Tibial nerve (tissue), 4 donors: Measurements from ENCODE around the gene ZBTB34. TPM values are rescaled to one million over a fixed set of nuclear protein-coding genes. Genes with fewer than 3 reads are reported as not detected.

ENCODE experiments used
- DNase-seq, 2 donors: peaks; one replicate each; pipeline ENCODE4 v3.0.0-alpha.2; 2019; ENCODE audit warnings: low spot score in 2 of 2
- H3K27ac ChIP-seq, 4 donors: fragments of 200-600 bp; sonication (generic) in 3 of 4; one replicate each; pipeline ENCODE4 v1.5.1; 2017 to 2019; ENCODE audit warnings: mild to moderate bottlenecking in 1 of 4
- H3K27me3 ChIP-seq, 2 donors: fragments of 200-600 bp; sonication (generic) in 1 of 2; one replicate each; pipeline versions ENCODE4 v1.5.1 to v1.6.0; 2017 to 2019
- H3K36me3 ChIP-seq, 3 donors: fragments of 200-600 bp; sonication (generic); one replicate each; pipeline ENCODE4 v1.5.1; 2018 to 2019
- H3K4me1 ChIP-seq, 4 donors: fragments of 200-600 bp; sonication (generic) in 3 of 4; one replicate each; pipeline ENCODE4 v1.5.1; 2017 to 2019
- H3K4me3 ChIP-seq, 4 donors: fragments of 200-600 bp; sonication (generic) in 3 of 4; one replicate each; pipeline ENCODE4 v1.5.1; 2017 to 2019; ENCODE audit warnings: mild to moderate bottlenecking in 1 of 4, moderate library complexity in 1 of 4
- H3K9me3 ChIP-seq, 4 donors: fragments of 200-600 bp; sonication (generic) in 3 of 4; one replicate each; pipeline ENCODE4 v1.5.1; 2017 to 2019
- EP300 ChIP-seq, 2 donors: sonication (generic); formaldehyde crosslinking; IDR thresholded peaks; one replicate each; pipeline ENCODE4 v1.6.1; 2017; ENCODE audit warnings: antibody characterized with exemption in 2 of 2, mild to moderate bottlenecking in 1 of 2
- POLR2A ChIP-seq, 2 donors: fragments of 450-650 bp; IDR thresholded peaks; one replicate each; pipeline ENCODE4 v1.6.1; 2017; ENCODE audit warnings: antibody characterized with exemption in 2 of 2, mild to moderate bottlenecking in 2 of 2, moderate library complexity in 2 of 2
- WGBS, 2 donors: methylation state at CpG; one replicate each; pipeline ENCODE4 v1.1.5; 2018; 5-methylcytosine and 5-hydroxymethylcytosine counted together
- total RNA-seq, 4 donors: library from RNA; depleted of rRNA; stranded (reverse); fragments of >200 nt; gene quantifications; one replicate each; pipeline ENCODE4 v1.1.0, GENCODE V29; 2016
- TF ChIP-seq, protein P1 (sequence below), 5 experiments: fragments of 200-600 bp in 3 of 5; fragments of 450-650 bp in 2 of 5; sonication (generic) in 3 of 5; IDR thresholded peaks; one replicate each; pipeline ENCODE4 v1.5.1; 2016 to 2019; ENCODE audit warnings: antibody characterized with exemption in 5 of 5, mild to moderate bottlenecking in 3 of 5, moderate library complexity in 2 of 5

ZBTB34 gene
- total RNA-seq, 4 donors from 2014 or later, result 10.8 to 14.0 (median 11.7) TPM

- H3K27me3 ChIP-seq, result no peaks in the 10 kb centered on the region
- no peak overlapping the region for H3K4me3 ChIP-seq
- 52 to 65% methylated on average over 10 of the region's 10 CpGs for WGBS, 2 donors
- no peaks in the 10 kb centered on the region for H3K9me3 ChIP-seq
- peaks cover 0 to 16% (median 0%) of the 10 kb centered on the region in 3 donors for H3K36me3 ChIP-seq
- DNase-seq, result no peak
- peaks cover 0 to 7% (median 0%) of the 10 kb centered on the region in 4 donors for H3K4me1 ChIP-seq
- no peak overlapping the region for H3K27ac ChIP-seq
- TF ChIP-seq POLR2A (IDR thresholded peaks at IDR 0.05) (no peak), EP300 (IDR thresholded peaks at IDR 0.05) (no peak)
- TF ChIP-seq, protein P1, sequence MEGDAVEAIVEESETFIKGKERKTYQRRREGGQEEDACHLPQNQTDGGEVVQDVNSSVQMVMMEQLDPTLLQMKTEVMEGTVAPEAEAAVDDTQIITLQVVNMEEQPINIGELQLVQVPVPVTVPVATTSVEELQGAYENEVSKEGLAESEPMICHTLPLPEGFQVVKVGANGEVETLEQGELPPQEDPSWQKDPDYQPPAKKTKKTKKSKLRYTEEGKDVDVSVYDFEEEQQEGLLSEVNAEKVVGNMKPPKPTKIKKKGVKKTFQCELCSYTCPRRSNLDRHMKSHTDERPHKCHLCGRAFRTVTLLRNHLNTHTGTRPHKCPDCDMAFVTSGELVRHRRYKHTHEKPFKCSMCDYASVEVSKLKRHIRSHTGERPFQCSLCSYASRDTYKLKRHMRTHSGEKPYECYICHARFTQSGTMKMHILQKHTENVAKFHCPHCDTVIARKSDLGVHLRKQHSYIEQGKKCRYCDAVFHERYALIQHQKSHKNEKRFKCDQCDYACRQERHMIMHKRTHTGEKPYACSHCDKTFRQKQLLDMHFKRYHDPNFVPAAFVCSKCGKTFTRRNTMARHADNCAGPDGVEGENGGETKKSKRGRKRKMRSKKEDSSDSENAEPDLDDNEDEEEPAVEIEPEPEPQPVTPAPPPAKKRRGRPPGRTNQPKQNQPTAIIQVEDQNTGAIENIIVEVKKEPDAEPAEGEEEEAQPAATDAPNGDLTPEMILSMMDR (IDR thresholded peaks at IDR 0.05), result no peak
These were observed 17.3 kb upstream of the ZBTB34 start for GRCh38 chr9:126842977-126843799.

GRCh38 chr9:126844085-126844484 is 16.4 kb upstream of the ZBTB34 start:
- Histone ChIP-seq H3K9me3 (no peaks in the 10 kb centered on the region), H3K36me3 (peaks cover 0 to 7% (median 0%) of the 10 kb centered on the region in 3 donors), H3K27me3 (no peaks in the 10 kb centered on the region), H3K4me3 (no peak overlapping the region), H3K27ac (no peak overlapping the region), H3K4me1 (peaks cover 0 to 7% (median 0%) of the 10 kb centered on the region in 4 donors)
- TF ChIP-seq EP300 (IDR thresholded peaks at IDR 0.05) (no peak), POLR2A (IDR thresholded peaks at IDR 0.05) (no peak)
- TF ChIP-seq, protein P1 (IDR thresholded peaks at IDR 0.05), result no peak
- no peak for DNase-seq
- WGBS, 2 donors, result 37 to 46% methylated on average over 5 of the region's 5 CpGs

GRCh38 chr9:126847051-126847450 is 13.4 kb upstream of the ZBTB34 start:
- Histone ChIP-seq H3K9me3 (no peaks in the 10 kb centered on the region), H3K27ac (no peak overlapping the region), H3K36me3 (no peaks in the 10 kb centered on the region), H3K4me3 (no peak overlapping the region), H3K27me3 (no peaks in the 10 kb centered on the region), H3K4me1 (peaks cover 0 to 7% (median 0%) of the 10 kb centered on the region in 4 donors)
- TF ChIP-seq EP300 (IDR thresholded peaks at IDR 0.05) (no peak), POLR2A (IDR thresholded peaks at IDR 0.05) (no peak)
- TF ChIP-seq, protein P1 (IDR thresholded peaks at IDR 0.05), result no peak
- WGBS, 2 donors, result 88 to 94% methylated on average over 8 of the region's 8 CpGs
- DNase-seq, result no peak

GRCh38 chr9:126849591-126850225 is 10.7 kb upstream of the ZBTB34 start:
- Histone ChIP-seq H3K27me3 (peaks cover 0 to 12% of the 10 kb centered on the region in 2 donors), H3K27ac (no peak overlapping the region), H3K4me3 (no peak overlapping the region), H3K36me3 (no peaks in the 10 kb centered on the region), H3K9me3 (no peaks in the 10 kb centered on the region), H3K4me1 (no peaks in the 10 kb centered on the region)
- no peak for DNase-seq
- TF ChIP-seq EP300 (IDR thresholded peaks at IDR 0.05), result no peak
- TF ChIP-seq, protein P1 (IDR thresholded peaks at IDR 0.05), result no peak
- no peak for TF ChIP-seq POLR2A (IDR thresholded peaks at IDR 0.05)
- WGBS, 2 donors, result 49 to 59% methylated on average over 8 of the region's 8 CpGs
